Liver (tissue), 9 donors: ENCODE results near the gene BCL2. TPM values are rescaled to one million over a fixed set of nuclear protein-coding genes. Genes with fewer than 3 reads are reported as not detected.

ENCODE experiments used
- DNase-seq: peaks from one replicate; pipeline ENCODE4 v3.0.0-alpha.2; 2017; ENCODE audit warnings: low spot score
- H3K27ac ChIP-seq, 2 donors: one replicate each; pipeline ENCODE4 v1.7.0; 2013; ENCODE audit warnings: inconsistent platforms in 2 of 2, low read length in 2 of 2, control low read depth in 1 of 2, low read depth in 1 of 2, mild to moderate bottlenecking in 1 of 2
- H3K27me3 ChIP-seq, 4 donors: one replicate each; pipeline versions ENCODE4 v1.6.1 to v1.7.0; 2013; ENCODE audit warnings: low read length in 3 of 4, inconsistent platforms in 1 of 4, mild to moderate bottlenecking in 1 of 4, moderate library complexity in 1 of 4; ENCODE audit not compliant: control insufficient read depth in 4 of 4, insufficient read depth in 4 of 4
- H3K36me3 ChIP-seq, 4 donors: one replicate each; pipeline versions ENCODE4 v1.6.1 to v1.7.0; 2013; ENCODE audit warnings: low read length in 3 of 4, mild to moderate bottlenecking in 3 of 4, low read depth in 1 of 4, moderate library complexity in 1 of 4; ENCODE audit not compliant: control insufficient read depth in 4 of 4, insufficient read depth in 3 of 4
- H3K4me1 ChIP-seq, 4 donors: one replicate each; pipeline versions ENCODE4 v1.6.1 to v1.7.0; 2013; ENCODE audit warnings: low read length in 3 of 4, mild to moderate bottlenecking in 3 of 4, moderate library complexity in 1 of 4; ENCODE audit not compliant: control insufficient read depth in 4 of 4, insufficient read depth in 4 of 4
- H3K4me3 ChIP-seq, 3 donors: one replicate each; pipeline versions ENCODE4 v1.6.1 to v1.7.0; 2013; ENCODE audit warnings: low read length in 3 of 3, control low read depth in 1 of 3, low read depth in 1 of 3, mild to moderate bottlenecking in 1 of 3
- H3K9ac ChIP-seq, 2 donors: one replicate each; pipeline ENCODE4 v1.7.0; 2013; ENCODE audit warnings: low read length in 2 of 2, mild to moderate bottlenecking in 2 of 2, moderate library complexity in 2 of 2, control low read depth in 1 of 2, low read depth in 1 of 2
- H3K9me3 ChIP-seq, 4 donors: one replicate each; pipeline versions ENCODE4 v1.6.1 to v1.7.0; 2013; ENCODE audit warnings: low read length in 3 of 4; ENCODE audit not compliant: control insufficient read depth in 4 of 4
- ATF3 ChIP-seq: IDR thresholded peaks from 2 replicates; pipeline ENCODE4 v1.6.1; 2016; ENCODE audit warnings: antibody characterized with exemption
- EGR1 ChIP-seq, 2 donors: IDR thresholded peaks; 2 replicates each; pipeline ENCODE4 v1.6.1; 2016 to 2018; ENCODE audit warnings: antibody characterized with exemption in 2 of 2, low read depth in 2 of 2
- FOXA2 ChIP-seq: IDR thresholded peaks from 2 replicates; pipeline ENCODE4 v1.6.1; 2016; ENCODE audit warnings: antibody characterized with exemption
- GABPA ChIP-seq, 2 donors: IDR thresholded peaks in 1 of 2; conservative IDR thresholded peaks in 1 of 2; 2 replicates each; pipeline ENCODE4 v1.6.1; 2016; ENCODE audit warnings: antibody characterized with exemption in 2 of 2, mild to moderate bottlenecking in 1 of 2, moderate library complexity in 1 of 2
- HNF4A ChIP-seq, 2 donors: conservative IDR thresholded peaks; 2 replicates each; pipeline ENCODE4 v1.6.1; 2016; ENCODE audit warnings: antibody characterized with exemption in 2 of 2, mild to moderate bottlenecking in 2 of 2
- JUND ChIP-seq, 2 donors: IDR thresholded peaks; 2 replicates each; pipeline ENCODE4 v1.6.1; 2016; ENCODE audit warnings: antibody characterized with exemption in 2 of 2
- NR2F2 ChIP-seq: IDR thresholded peaks from 2 replicates; pipeline ENCODE4 v1.6.1; 2016; ENCODE audit warnings: antibody characterized with exemption
- REST ChIP-seq: IDR thresholded peaks from 2 replicates; pipeline ENCODE4 v1.6.1; 2016; ENCODE audit warnings: antibody characterized with exemption, mild to moderate bottlenecking
- RXRA ChIP-seq, 2 donors: IDR thresholded peaks; 2 replicates each; pipeline ENCODE4 v1.6.1; 2017 to 2018; ENCODE audit warnings: antibody characterized with exemption in 2 of 2, mild to moderate bottlenecking in 1 of 2
- TAF1 ChIP-seq: conservative IDR thresholded peaks from 2 replicates; pipeline ENCODE4 v1.6.1; 2016; ENCODE audit warnings: antibody characterized with exemption, mild to moderate bottlenecking
- YY1 ChIP-seq: IDR thresholded peaks from 2 replicates; pipeline ENCODE4 v1.6.1; 2016; ENCODE audit warnings: antibody characterized with exemption, mild to moderate bottlenecking
- ZBTB33 ChIP-seq: IDR thresholded peaks from 2 replicates; pipeline ENCODE4 v1.6.1; 2016; ENCODE audit warnings: antibody characterized with exemption
- WGBS: extraction: QIAGEN DNeasy Blood & Tissue Kit; methylation state at CpG from one replicate; pipeline ENCODE4 v1.1.7; 2013; 5-methylcytosine and 5-hydroxymethylcytosine counted together
- polyA plus RNA-seq, 2 donors: library from polyadenylated mRNA; stranded (reverse) in 1 of 2; unstranded in 1 of 2; fragments of 200-250 nt in 1 of 2; fragments of >200 nt in 1 of 2; fragmentation: Nextera tagmentation in 1 of 2; extraction: Ambion mirVana in 1 of 2; gene quantifications; one replicate each; pipeline versions ENCODE4 v1.2.1 to v1.2.3, GENCODE V29; 2013 to 2015
- total RNA-seq, 2 donors: library from RNA; depleted of rRNA; stranded (reverse); fragments of >200 nt; gene quantifications; one replicate each; pipeline ENCODE4 v1.2.3, GENCODE V29; 2014
- donor health status: healthy.
- donor health status: healthy.
- donor health status: healthy.
- donor health status: healthy.
- donor health status: healthy.

The BCL2 gene
- total and polyA plus RNA-seq, 4 donors = 0.40 to 3.9 (median 1.4) TPM

- H3K27ac ChIP-seq = no peak overlapping the region
- no peaks in the 10 kb centered on the region for H3K27me3 ChIP-seq
- H3K4me1 ChIP-seq = peaks cover 0 to 20% (median 15%) of the 10 kb centered on the region in 4 donors
- H3K4me3 ChIP-seq = no peak overlapping the region
- DNase-seq = no peak
- H3K36me3 ChIP-seq = no peaks in the 10 kb centered on the region
- TF ChIP-seq RXRA (IDR thresholded peaks at IDR 0.05) (no peak), EGR1 (IDR thresholded peaks at IDR 0.05; ENCODE audit: low read depth in 2 of 2) (no peak), GABPA (IDR thresholded peaks at IDR 0.05 in 1 of 2, conservative IDR thresholded peaks at IDR 0.05 in 1 of 2) (no peak), TAF1 (no peak), REST (no peak)
- H3K9ac ChIP-seq = no peak overlapping the region
- 82% methylated on average over 9 of the region's 9 CpGs for WGBS
- H3K9me3 ChIP-seq = no peaks in the 10 kb centered on the region
Measured at GRCh38 chr18:63128237-63128974, 191.2 kb downstream of the BCL2 start.

GRCh38 chr18:63126134-63127069 lies 193.2 kb downstream of the BCL2 start:
- Histone ChIP-seq H3K9ac (no peak overlapping the region), H3K4me1 (peaks cover 0 to 5% (median 3%) of the 10 kb centered on the region in 4 donors), H3K36me3 (no peaks in the 10 kb centered on the region), H3K9me3 (no peaks in the 10 kb centered on the region), H3K4me3 (no peak overlapping the region), H3K27ac (no peak overlapping the region), H3K27me3 (no peaks in the 10 kb centered on the region)
- TF ChIP-seq ZBTB33 (no peak), RXRA (IDR thresholded peaks at IDR 0.05) (no peak), YY1 (no peak), ATF3 (no peak), FOXA2 (no peak), HNF4A (conservative IDR thresholded peaks at IDR 0.05) (no peak), GABPA (IDR thresholded peaks at IDR 0.05 in 1 of 2, conservative IDR thresholded peaks at IDR 0.05 in 1 of 2) (no peak), EGR1 (IDR thresholded peaks at IDR 0.05; ENCODE audit: low read depth in 2 of 2) (no peak), JUND (IDR thresholded peaks at IDR 0.05) (no peak), NR2F2 (no peak)
- WGBS = 77% methylated on average over 12 of the region's 12 CpGs
- DNase-seq = no peak
